Fibroblast of lung (primary cell): ENCODE results near the gene PRKCI. TPM values are rescaled to one million over a fixed set of nuclear protein-coding genes. Genes with fewer than 3 reads are reported as not detected.

ENCODE experiments used
- DNase-seq, 2 donors: peaks; one replicate each; pipeline versions ENCODE4 v3.0.0 to v3.0.0-alpha.2; 2010; ENCODE audit warnings: low read depth in 2 of 2
- H2AFZ ChIP-seq: 2 replicates; pipeline ENCODE4 v1.5.1; 2012; ENCODE audit warnings: low read length, control low read depth, inconsistent platforms
- H3K27ac ChIP-seq: 2 replicates; pipeline ENCODE4 v1.5.1; 2011; ENCODE audit warnings: low read length, control low read depth; ENCODE audit not compliant: insufficient read depth
- H3K27me3 ChIP-seq: 2 replicates; pipeline ENCODE4 v1.5.1; 2011; ENCODE audit warnings: mild to moderate bottlenecking, low read length; ENCODE audit not compliant: control insufficient read depth, insufficient read depth
- H3K36me3 ChIP-seq: 2 replicates; pipeline ENCODE4 v1.5.1; 2011; ENCODE audit warnings: low read length; ENCODE audit not compliant: control insufficient read depth, insufficient read depth
- H3K4me1 ChIP-seq: 2 replicates; pipeline ENCODE4 v1.5.1; 2011; ENCODE audit warnings: low read length; ENCODE audit not compliant: control insufficient read depth, insufficient read depth; ENCODE audit errors: extremely low read depth
- H3K4me2 ChIP-seq: 2 replicates; pipeline ENCODE4 v1.5.1; 2011; ENCODE audit warnings: low read length, control low read depth; ENCODE audit not compliant: insufficient read depth; ENCODE audit errors: extremely low read depth
- H3K4me3 ChIP-seq, 4 experiments: fragments of 200-600 bp in 1 of 4; sonication (generic) in 1 of 4; replicated peaks in 1 of 4; 2 replicates each; pipeline ENCODE4 v1.5.1; 2011 to 2016; ENCODE audit warnings: low read length in 4 of 4, low read depth in 3 of 4, mild to moderate bottlenecking in 3 of 4, control low read depth in 2 of 4, inconsistent platforms in 1 of 4, mixed read lengths in 1 of 4; ENCODE audit not compliant: insufficient read depth in 1 of 4; ENCODE audit errors: control extremely low read depth in 1 of 4
- H3K79me2 ChIP-seq: 2 replicates; pipeline ENCODE4 v1.5.1; 2012; ENCODE audit warnings: mild to moderate bottlenecking, low read length, inconsistent platforms; ENCODE audit not compliant: control insufficient read depth, insufficient read depth
- H3K9ac ChIP-seq: 2 replicates; pipeline ENCODE4 v1.5.1; 2011; ENCODE audit warnings: mild to moderate bottlenecking, low read length, control low read depth; ENCODE audit not compliant: insufficient read depth
- H3K9me3 ChIP-seq: 2 replicates; pipeline ENCODE4 v1.5.1; 2012; ENCODE audit warnings: low read depth, low read length; ENCODE audit not compliant: control insufficient read depth, insufficient read depth
- H4K20me1 ChIP-seq: 2 replicates; pipeline ENCODE4 v1.5.1; 2011; ENCODE audit warnings: low read length; ENCODE audit not compliant: control insufficient read depth, insufficient read depth; ENCODE audit errors: extremely low read depth
- EZH2 ChIP-seq: IDR thresholded peaks from 2 replicates; pipeline ENCODE4 v1.5.1; 2012; ENCODE audit warnings: low read length, control low read depth, mild to moderate bottlenecking; ENCODE audit errors: missing control alignments
- polyA plus RNA-seq, 2 donors: library from polyadenylated mRNA; depleted of rRNA in 1 of 2; stranded (reverse) in 1 of 2; unstranded in 1 of 2; fragments of >200 nt; gene quantifications; 2 replicates each; pipeline ENCODE4 v1.2.1, GENCODE V29; 2011 to 2012; ENCODE audit warnings: missing spikeins in 1 of 2
- total RNA-seq: library from RNA; depleted of rRNA; stranded (reverse); fragments of >200 nt; gene quantifications from 2 replicates; pipeline ENCODE4 v1.2.1, GENCODE V29; 2014
- TF ChIP-seq, protein P1 (sequence below), 2 donors: IDR thresholded peaks in 1 of 2; conservative IDR thresholded peaks in 1 of 2; 1 replicate in 1 of 2; 2 replicates in 1 of 2; pipeline ENCODE4 v1.5.1; 2011 to 2012; ENCODE audit warnings: low read length in 2 of 2, control low read depth in 1 of 2, inconsistent platforms in 1 of 2, low read depth in 1 of 2, mild to moderate bottlenecking in 1 of 2

PRKCI gene
- total and polyA plus RNA-seq, 2 donors (not counting 1 experiment from before 2014, with no cell fraction given): 68.7 to 80.3 TPM

DNA sequence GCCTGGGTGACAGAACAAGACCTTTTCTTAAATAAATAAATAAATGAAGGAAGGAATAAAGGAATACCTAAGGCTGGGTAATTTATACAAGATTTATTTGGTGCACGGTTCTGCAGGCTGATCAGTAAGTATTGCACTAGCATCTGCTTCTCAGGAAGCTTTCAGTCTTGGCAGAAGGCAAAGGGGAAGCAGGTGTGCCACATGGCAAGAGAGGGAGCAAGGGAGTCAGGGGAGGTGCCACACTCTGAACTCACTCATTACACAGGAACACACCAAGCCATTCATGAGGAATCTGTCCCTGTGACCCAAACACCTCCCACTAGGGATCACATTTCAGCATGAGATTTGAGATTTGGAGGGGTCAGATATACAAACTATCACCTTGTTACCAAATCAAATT lies 56.4 kb downstream of the PRKCI start:
- Histone ChIP-seq H2AFZ (no peak overlapping the region), H3K9me3 (no peaks in the 10 kb centered on the region), H4K20me1 (no peaks in the 10 kb centered on the region), H3K27ac (no peak overlapping the region), H3K36me3 (peaks cover 2% of the 10 kb centered on the region), H3K79me2 (no peaks in the 10 kb centered on the region), H3K4me2 (no peak overlapping the region), H3K4me1 (no peaks in the 10 kb centered on the region), H3K27me3 (no peaks in the 10 kb centered on the region), H3K9ac (no peak overlapping the region), H3K4me3 (no peak overlapping the region)
- TF ChIP-seq, protein P1, sequence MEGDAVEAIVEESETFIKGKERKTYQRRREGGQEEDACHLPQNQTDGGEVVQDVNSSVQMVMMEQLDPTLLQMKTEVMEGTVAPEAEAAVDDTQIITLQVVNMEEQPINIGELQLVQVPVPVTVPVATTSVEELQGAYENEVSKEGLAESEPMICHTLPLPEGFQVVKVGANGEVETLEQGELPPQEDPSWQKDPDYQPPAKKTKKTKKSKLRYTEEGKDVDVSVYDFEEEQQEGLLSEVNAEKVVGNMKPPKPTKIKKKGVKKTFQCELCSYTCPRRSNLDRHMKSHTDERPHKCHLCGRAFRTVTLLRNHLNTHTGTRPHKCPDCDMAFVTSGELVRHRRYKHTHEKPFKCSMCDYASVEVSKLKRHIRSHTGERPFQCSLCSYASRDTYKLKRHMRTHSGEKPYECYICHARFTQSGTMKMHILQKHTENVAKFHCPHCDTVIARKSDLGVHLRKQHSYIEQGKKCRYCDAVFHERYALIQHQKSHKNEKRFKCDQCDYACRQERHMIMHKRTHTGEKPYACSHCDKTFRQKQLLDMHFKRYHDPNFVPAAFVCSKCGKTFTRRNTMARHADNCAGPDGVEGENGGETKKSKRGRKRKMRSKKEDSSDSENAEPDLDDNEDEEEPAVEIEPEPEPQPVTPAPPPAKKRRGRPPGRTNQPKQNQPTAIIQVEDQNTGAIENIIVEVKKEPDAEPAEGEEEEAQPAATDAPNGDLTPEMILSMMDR (conservative IDR thresholded peaks at IDR 0.05 in 1 of 2, IDR thresholded peaks at IDR 0.05 in 1 of 2; ENCODE audit: low read depth in 1 of 2, low read length in 2 of 2): no peak
- TF ChIP-seq EZH2: no peak
- DNase-seq: no peak

DNA sequence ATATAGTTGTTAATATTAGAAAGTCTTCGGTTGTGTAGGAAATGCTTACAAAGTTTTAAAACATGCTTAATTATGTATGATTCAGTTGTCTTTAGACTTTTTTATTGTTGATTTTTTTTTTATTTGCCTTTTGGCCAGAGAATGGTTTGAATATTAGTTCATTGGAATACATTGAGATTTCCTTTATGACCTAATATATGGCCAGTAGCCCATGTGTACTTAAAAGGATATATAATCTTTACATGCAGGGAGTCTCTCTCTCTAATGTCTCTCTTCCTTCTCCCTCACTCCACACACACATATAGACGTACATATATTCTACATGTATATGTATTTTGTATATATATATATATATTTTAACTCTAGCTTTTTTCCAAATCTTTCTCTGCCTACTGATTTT lies 68.0 kb downstream of the PRKCI start:
- DNase-seq: no peak
- Histone ChIP-seq H3K79me2 (no peaks in the 10 kb centered on the region), H3K4me3 (no peak overlapping the region), H3K9me3 (no peaks in the 10 kb centered on the region), H3K4me2 (no peak overlapping the region), H3K4me1 (no peaks in the 10 kb centered on the region), H3K27me3 (no peaks in the 10 kb centered on the region), H3K9ac (no peak overlapping the region), H3K36me3 (no peaks in the 10 kb centered on the region), H4K20me1 (no peaks in the 10 kb centered on the region), H2AFZ (no peak overlapping the region), H3K27ac (no peak overlapping the region)
- TF ChIP-seq, protein P1 (conservative IDR thresholded peaks at IDR 0.05 in 1 of 2, IDR thresholded peaks at IDR 0.05 in 1 of 2; ENCODE audit: low read depth in 1 of 2, low read length in 2 of 2): no peak
- no peak for TF ChIP-seq EZH2

DNA sequence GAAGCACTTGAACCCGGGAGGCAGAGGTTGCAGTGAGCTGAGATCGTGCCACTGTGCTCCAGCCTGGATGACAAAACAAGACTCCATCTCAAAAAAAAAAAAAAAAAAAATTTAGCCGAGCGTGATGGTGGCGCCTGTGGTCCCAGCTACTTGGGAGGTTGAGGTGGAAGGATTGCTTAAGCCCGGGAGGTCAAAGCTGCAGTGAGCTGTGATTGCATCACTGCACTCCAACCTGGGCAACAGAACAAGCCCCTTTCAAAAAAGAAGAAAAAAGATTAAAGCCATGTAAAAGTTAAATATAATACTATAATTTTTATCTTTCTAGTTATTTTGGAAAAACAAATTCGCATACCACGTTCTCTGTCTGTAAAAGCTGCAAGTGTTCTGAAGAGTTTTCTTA lies 73.4 kb downstream of the PRKCI start:
- Histone ChIP-seq H4K20me1 (no peaks in the 10 kb centered on the region), H3K79me2 (no peaks in the 10 kb centered on the region), H3K4me3 (no peak overlapping the region), H2AFZ (no peak overlapping the region), H3K27me3 (no peaks in the 10 kb centered on the region), H3K27ac (no peak overlapping the region), H3K36me3 (no peaks in the 10 kb centered on the region), H3K9ac (no peak overlapping the region), H3K4me1 (no peaks in the 10 kb centered on the region), H3K9me3 (no peaks in the 10 kb centered on the region), H3K4me2 (no peak overlapping the region)
- TF ChIP-seq EZH2: no peak
- TF ChIP-seq, protein P1 (conservative IDR thresholded peaks at IDR 0.05 in 1 of 2, IDR thresholded peaks at IDR 0.05 in 1 of 2; ENCODE audit: low read depth in 1 of 2, low read length in 2 of 2): no peak
- no peak for DNase-seq
